HFF-Myc (cell line): Measurements from ENCODE around the gene RNF175.

Experiments used
- DNase-seq: peaks from one replicate; pipeline ENCODE4 v3.0.0-alpha.2; 2011; ENCODE audit warnings: low read depth; ENCODE audit errors: extremely low read depth
- H3K4me3 ChIP-seq: replicated peaks from 2 replicates; pipeline ENCODE4 v1.5.1; 2011; ENCODE audit warnings: low read depth, mild to moderate bottlenecking, control low read depth, low read length
- TF ChIP-seq, protein P1 (sequence below): IDR thresholded peaks from 2 replicates; pipeline ENCODE4 v1.5.1; 2012; ENCODE audit warnings: mild to moderate bottlenecking, low read depth, low read length, control low read depth; ENCODE audit errors: missing control alignments

The RNF175 gene

DNA sequence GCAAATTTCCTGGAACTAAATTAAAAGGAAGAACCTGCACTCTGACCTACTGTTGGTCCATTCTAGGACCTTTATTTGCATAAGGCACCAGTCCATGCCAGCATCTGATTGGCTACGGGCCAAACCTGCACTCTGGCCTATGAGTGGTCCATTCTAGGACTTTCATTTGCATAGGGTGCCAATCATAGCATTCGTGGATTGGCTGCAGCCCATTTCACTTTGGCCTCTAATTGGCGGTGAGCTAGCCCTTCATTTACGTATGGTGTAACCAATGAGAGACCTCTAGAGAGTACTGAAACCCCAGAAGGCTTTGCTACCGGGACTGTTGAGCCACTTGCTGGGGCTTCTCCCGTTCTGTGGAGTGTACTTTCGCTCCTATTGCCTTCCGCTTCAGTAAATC lies 6.1 kb upstream of the RNF175 start:
- no peak overlapping the region for H3K4me3 ChIP-seq
- TF ChIP-seq, protein P1, sequence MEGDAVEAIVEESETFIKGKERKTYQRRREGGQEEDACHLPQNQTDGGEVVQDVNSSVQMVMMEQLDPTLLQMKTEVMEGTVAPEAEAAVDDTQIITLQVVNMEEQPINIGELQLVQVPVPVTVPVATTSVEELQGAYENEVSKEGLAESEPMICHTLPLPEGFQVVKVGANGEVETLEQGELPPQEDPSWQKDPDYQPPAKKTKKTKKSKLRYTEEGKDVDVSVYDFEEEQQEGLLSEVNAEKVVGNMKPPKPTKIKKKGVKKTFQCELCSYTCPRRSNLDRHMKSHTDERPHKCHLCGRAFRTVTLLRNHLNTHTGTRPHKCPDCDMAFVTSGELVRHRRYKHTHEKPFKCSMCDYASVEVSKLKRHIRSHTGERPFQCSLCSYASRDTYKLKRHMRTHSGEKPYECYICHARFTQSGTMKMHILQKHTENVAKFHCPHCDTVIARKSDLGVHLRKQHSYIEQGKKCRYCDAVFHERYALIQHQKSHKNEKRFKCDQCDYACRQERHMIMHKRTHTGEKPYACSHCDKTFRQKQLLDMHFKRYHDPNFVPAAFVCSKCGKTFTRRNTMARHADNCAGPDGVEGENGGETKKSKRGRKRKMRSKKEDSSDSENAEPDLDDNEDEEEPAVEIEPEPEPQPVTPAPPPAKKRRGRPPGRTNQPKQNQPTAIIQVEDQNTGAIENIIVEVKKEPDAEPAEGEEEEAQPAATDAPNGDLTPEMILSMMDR, result no peak
- no peak for DNase-seq

DNA sequence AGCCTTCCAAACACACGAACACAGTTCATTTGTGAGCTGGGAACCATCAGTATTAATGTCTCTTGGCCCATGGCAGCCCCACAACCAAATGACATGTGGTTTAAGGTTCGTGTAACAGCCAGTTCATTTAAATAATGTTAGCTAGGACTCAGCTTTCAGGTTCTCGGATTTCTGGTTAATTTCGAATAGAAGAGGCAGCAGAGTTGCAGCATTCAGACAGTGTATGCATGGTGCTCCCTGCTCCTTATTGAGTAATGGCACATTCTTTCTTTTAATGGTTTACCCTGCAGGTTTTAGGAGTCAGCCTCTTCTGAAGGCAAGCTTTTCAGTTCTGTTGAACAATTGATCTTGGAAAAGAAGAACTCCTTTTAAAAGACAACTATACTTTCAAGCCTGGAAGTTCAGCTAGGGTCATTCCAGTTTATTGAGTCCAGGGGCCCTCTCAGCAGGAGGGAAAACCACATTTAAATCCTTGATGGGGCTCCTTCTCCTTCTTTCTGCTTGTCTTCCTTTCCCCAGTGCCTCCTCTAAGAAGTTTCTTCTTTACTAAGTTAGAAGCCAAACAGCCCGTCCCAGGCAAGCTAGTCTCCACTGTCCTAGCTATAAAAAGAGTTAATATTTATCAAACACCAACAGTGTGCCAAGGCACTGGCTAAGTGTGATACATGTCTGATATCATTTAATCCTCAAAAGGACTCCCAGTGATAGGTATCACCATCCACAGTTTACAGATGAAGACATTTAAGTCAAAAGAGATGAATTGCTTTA lies 5.0 kb upstream of the RNF175 start:
- no peak overlapping the region for H3K4me3 ChIP-seq
- DNase-seq, result peak; percentile 45
- TF ChIP-seq, protein P1, result no peak

DNA sequence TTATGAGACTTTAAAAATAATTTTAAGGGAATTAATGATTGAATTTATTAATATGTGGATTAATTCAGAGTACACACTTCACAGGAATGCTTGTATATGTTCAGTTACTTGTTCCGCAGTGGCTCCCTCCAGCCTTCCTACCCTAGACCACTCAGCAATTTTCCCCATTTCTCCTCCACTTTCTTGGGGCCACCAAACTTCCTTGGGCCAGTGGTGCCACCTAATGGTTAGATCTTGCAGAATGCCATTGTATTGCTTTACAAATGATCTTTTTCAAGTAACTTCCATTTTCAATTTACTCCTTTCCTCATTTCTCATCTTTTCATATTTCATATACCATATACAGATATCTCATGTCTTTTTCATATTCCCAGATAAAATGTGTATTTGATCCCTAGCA lies 3.6 kb upstream of the RNF175 start:
- no peak for DNase-seq
- TF ChIP-seq, protein P1, result peak; percentile 41
- H3K4me3 ChIP-seq, result no peak overlapping the region

DNA sequence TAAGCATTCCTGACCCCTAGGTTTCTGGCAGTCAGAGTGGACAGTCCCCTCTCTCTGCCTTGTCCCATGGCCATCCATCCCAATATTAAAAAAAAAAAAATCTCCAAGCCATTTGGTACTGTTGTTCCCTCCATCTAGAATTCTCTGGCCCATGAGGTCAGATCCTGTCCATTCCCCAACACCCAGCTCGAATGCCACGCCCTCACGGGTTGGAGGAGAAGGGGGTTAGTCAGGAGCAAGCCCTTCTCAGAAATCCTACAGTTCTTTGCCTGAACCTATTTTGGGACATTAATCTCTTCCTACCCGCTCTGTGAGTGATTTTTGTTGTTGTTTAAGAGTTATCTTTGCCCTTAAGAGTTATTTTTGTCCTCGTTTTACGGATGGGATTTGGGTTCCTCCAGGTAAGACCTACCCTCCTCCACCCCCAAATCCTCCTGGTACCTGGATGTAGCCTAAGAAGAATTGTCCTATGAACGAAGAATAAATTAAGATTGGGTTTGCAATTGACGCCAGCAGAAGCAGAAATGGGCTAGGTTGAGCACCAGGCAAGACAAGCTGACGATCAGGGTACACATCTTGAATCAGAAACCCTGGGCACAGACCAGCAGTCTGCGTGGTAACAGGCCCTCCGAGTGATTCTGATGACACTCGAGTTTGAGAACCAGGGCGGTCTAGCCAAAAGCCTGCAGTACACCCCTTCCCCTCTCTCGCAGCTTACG lies 977 bp downstream of the RNF175 start:
- TF ChIP-seq, protein P1, result no peak
- no peak for DNase-seq
- H3K4me3 ChIP-seq, result peak overlapping the region; percentile 50

DNA sequence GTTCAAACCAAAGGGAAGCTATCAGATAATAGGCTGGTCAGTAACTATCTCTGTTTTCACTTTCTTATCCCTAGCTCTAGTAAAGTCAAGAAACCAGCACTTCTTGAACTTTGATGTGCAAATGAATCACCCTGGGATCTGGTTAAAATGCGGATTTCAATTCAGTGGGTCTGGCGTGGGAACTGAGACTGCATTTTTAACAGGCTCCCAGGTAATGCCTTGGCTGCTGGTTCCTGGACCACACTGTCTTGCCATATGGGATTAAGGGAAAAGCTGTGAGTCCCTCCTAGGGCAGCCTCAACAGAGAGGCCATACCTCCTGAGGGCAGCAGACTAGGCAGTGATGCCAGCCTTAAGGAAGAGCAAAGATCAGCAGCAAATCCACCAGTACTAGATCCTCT lies 1.7 kb downstream of the RNF175 start:
- TF ChIP-seq, protein P1, result no peak
- DNase-seq, result no peak
- H3K4me3 ChIP-seq, result no peak overlapping the region

DNA sequence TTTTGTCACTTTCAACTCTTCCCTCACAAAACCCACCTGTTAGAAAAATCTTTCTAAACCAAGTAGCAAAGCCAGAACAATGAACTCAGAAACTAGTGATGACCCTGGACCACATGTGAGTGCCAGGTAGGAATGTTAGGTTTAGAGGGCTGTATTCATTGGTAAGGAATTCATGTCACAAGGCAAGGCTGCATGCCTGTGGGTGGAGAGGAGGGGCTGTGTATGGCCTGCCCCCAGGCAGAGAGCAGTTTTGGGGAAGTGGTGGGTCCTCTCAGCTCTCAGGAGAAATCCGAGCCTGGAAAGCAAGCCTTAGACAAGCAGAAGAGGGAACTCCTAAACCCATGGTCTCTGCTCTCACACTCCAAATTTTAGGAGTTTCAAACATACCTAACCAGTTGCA lies 2.4 kb downstream of the RNF175 start:
- TF ChIP-seq, protein P1, result no peak
- DNase-seq, result no peak
- no peak overlapping the region for H3K4me3 ChIP-seq
